ENCODE results near the gene BARD1.
"Not testable (repeated sequence)": the region's sequence is repeated elsewhere in the genome, so short reads cannot be mapped to it uniquely, and the experiment has no call there.

Gene BARD1

GRCh38 chr2:214765180-214765579, 44.3 kb downstream of the BARD1 start:
- DNase-seq: no peak

- no peak for DNase-seq
These were observed 56.0 kb downstream of the BARD1 start for GRCh38 chr2:214753455-214753854.

GRCh38 chr2:214750529-214750928, 59.0 kb downstream of the BARD1 start:
- peak in 1 of 5 donors; percentile 5 for DNase-seq

- no peak for DNase-seq
These were observed 61.5 kb downstream of the BARD1 start for GRCh38 chr2:214747992-214748391.

- no peak for DNase-seq
These were observed 67.4 kb downstream of the BARD1 start for GRCh38 chr2:214742119-214742518.

GRCh38 chr2:214740867-214741395, 68.6 kb downstream of the BARD1 start:
- DNase-seq: no peak

- DNase-seq: peak in 1 of 5 donors; percentile 65
These were observed 72.3 kb downstream of the BARD1 start for GRCh38 chr2:214737188-214737587.

GRCh38 chr2:214730800-214731407, 78.6 kb downstream of the BARD1 start:
- peak in 1 of 5 donors; percentile 2 for DNase-seq

- DNase-seq: no peak
These were observed 79.2 kb downstream of the BARD1 start for GRCh38 chr2:214730248-214730647.

- DNase-seq: no peak
These were observed 84.7 kb downstream of the BARD1 start for GRCh38 chr2:214724741-214725140.

GRCh38 chr2:214717837-214718236, 91.6 kb downstream of the BARD1 start:
- not testable (repeated sequence) for DNase-seq

- DNase-seq: peak in 1 of 5 donors; percentile 1
These were observed 92.5 kb downstream of the BARD1 start for GRCh38 chr2:214716811-214717560.

- DNase-seq: no peak
These were observed 94.5 kb downstream of the BARD1 start for GRCh38 chr2:214715025-214715424.

GRCh38 chr2:214713080-214713830, 96.2 kb downstream of the BARD1 start:
- no peak for DNase-seq

GRCh38 chr2:214710729-214711128, 98.8 kb downstream of the BARD1 start:
- DNase-seq: no peak

GRCh38 chr2:214706986-214707385, 102.5 kb downstream of the BARD1 start:
- no peak for DNase-seq

- no peak for DNase-seq
These were observed 110.2 kb downstream of the BARD1 start for GRCh38 chr2:214699236-214699635.

- DNase-seq: no peak
These were observed 112.8 kb downstream of the BARD1 start for GRCh38 chr2:214696681-214697080.

GRCh38 chr2:214695789-214696188, 113.7 kb downstream of the BARD1 start:
- DNase-seq: no peak

GRCh38 chr2:214683557-214683956, 125.9 kb downstream of the BARD1 start:
- DNase-seq: peak in 1 of 5 donors; percentile 13

GRCh38 chr2:214679736-214680135, 129.7 kb downstream of the BARD1 start:
- DNase-seq: no peak

- no peak for DNase-seq
These were observed 132.9 kb downstream of the BARD1 start for GRCh38 chr2:214676421-214677089.

Measured in T-helper 1 cell (primary cell).